Activated CD4-positive, alpha-beta memory T cell treated with anti-CD3 and anti-CD28 coated beads for 36 hours (primary cell): ENCODE data around the gene PRELP. TPM values are rescaled to one million over a fixed set of nuclear protein-coding genes. Genes with fewer than 3 reads are reported as not detected.

ENCODE experiments used
- CTCF ChIA-PET: fragments of 350-600 bp; sonication (Branson Sonifier 250); formaldehyde crosslinking; loops from one replicate; lab custom pipeline; 2021; ENCODE audit warnings: antibody characterized with exemption, inconsistent platforms; lab: Charles Lee
- POLR2A ChIA-PET: fragments of 350-600 bp; sonication (Branson Sonifier 250); formaldehyde crosslinking; loops from one replicate; lab custom pipeline; 2021; ENCODE audit warnings: antibody characterized with exemption; lab: Charles Lee
- DNase-seq: peaks from one replicate; pipeline ENCODE4 v3.0.0-alpha.2; 2020
- H3K27ac Mint-ChIP-seq: one replicate; pipeline ENCODE4 v1.8.0; 2021; ENCODE audit warnings: mixed read lengths
- H3K27me3 Mint-ChIP-seq: one replicate; pipeline ENCODE4 v1.8.0; 2021; ENCODE audit warnings: mixed read lengths
- H3K36me3 Mint-ChIP-seq: one replicate; pipeline ENCODE4 v1.8.0; 2021; ENCODE audit warnings: mixed read lengths
- H3K4me1 Mint-ChIP-seq: one replicate; pipeline ENCODE4 v1.8.0; 2021; ENCODE audit warnings: low read depth, mixed read lengths
- H3K4me3 Mint-ChIP-seq: one replicate; pipeline ENCODE4 v1.8.0; 2021; ENCODE audit warnings: mild to moderate bottlenecking, mixed read lengths
- H3K9me3 Mint-ChIP-seq: one replicate; pipeline ENCODE4 v1.8.0; 2021; ENCODE audit warnings: mixed read lengths
- intact Hi-C: fragments of 100-400 bp; cut with micrococcal nuclease; formaldehyde crosslinking; loops from one replicate; pipeline ENCODE4 v1.15.1; 2023
- total RNA-seq, 2 experiments: library from RNA; stranded (reverse); gene quantifications; one replicate each; pipeline ENCODE4 v1.2.3, GENCODE V29; 2021

The PRELP gene
- not detected for total RNA-seq

DNA sequence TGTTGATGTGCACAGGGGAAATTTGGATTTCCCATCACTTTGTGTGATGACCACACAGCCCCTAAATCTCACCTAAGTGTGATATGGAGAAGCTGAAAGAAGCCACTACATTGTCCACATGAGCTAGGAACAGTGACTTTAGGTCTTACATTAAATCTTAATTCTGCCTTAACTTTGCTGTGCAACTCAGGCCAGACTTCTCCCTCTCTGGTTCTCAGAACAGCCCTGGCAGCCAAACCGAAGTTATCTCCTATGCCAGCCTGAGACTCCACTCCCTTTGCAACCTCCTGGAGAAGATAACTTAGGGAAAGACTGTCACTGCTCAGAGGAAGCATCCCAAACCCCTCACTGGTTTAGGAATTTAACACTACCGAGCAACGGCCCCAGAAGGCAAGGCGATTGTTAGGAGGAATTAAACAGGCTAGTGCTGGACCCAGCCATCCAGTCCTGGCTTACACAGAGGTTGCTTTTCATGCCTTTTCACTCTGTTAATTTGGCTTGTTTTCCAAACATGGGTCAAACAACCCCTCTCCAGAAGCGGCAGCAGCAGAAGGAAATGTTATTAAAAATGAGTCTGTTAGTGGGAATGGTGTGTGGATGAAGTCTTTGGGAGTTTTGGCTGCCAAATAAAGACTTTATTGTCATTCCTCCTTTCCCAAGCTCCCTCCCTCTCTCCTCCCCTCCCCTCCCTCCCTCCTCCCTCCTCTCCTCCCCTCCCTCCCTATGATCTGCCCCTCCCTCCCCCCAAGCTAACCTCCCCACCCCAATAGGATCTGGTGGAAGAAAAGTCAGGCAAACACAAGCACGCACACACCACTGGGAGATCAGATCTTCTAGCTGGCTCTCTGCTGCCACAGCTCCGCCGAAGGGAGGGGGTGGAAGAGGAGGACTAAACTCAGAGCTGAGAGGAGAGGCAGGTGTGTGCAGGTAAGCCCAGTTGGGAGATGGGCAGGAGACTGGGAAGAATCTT is at the start of gene PRELP:
Gene PRELP, plus strand, starts transcription at position 795 of the 970 bp plus-strand sequence. CDS start 7,379 bp downstream, outside the sequence.
- Mint-ChIP-seq H3K36me3 (no peaks in the 10 kb centered on the region), H3K4me1 (no peaks in the 10 kb centered on the region), H3K9me3 (no peaks in the 10 kb centered on the region), H3K4me3 (no peak within 1 kb of the TSS), H3K27ac (no peak within 1 kb of the TSS), H3K27me3 (peaks cover 23% of the 10 kb centered on the region)
- ChIA-PET CTCF (interaction anchor here (0.9 to 3.1 kb wide), 3 partner anchors 12 to 208 kb away, joined by 3 to 22 read pairs (median 9); no protein-coding TSS in a partner anchor), POLR2A (no interaction called here)
- no peak for DNase-seq
- intact Hi-C loops: no loop called here

- Mint-ChIP-seq H3K4me3 (no peak overlapping the region), H3K4me1 (no peaks in the 10 kb centered on the region), H3K36me3 (no peaks in the 10 kb centered on the region), H3K9me3 (no peaks in the 10 kb centered on the region), H3K27me3 (peaks cover 24% of the 10 kb centered on the region), H3K27ac (no peak overlapping the region)
- ChIA-PET CTCF (interaction anchor here (1.5 kb wide), 1 partner anchor 84 kb away, joined by 5 read pairs; no protein-coding TSS in a partner anchor), POLR2A (no interaction called here)
- DNase-seq: no peak
- intact Hi-C loops: no loop called here
Observed at GRCh38 chr1:203426366-203426765, 49.2 kb upstream of the PRELP start.

DNA sequence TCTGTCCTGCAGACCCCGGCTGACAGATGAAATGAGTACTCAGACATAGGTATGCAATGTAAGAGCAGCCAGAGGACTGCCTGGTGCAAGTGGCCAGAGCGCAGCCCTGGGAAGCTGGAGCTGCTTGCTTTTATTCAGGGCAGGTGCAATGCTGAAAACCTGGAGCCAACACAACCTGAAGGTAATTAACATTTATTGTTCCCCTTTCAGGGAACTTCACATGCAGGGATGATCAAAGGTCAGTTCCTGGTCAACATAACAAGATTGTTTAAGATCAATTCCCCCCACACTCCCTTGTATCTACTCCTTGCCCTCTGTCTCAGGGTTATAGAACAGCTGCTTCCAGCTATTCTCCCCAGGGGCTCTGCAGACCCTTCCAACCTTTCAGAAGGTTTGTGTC is 48.7 kb upstream of the PRELP start:
- H3K9me3 Mint-ChIP-seq: no peaks in the 10 kb centered on the region
- intact Hi-C loops: no loop called here
- no peaks in the 10 kb centered on the region for H3K36me3 Mint-ChIP-seq
- no peaks in the 10 kb centered on the region for H3K4me1 Mint-ChIP-seq
- no peak for DNase-seq
- no peak overlapping the region for H3K4me3 Mint-ChIP-seq
- POLR2A ChIA-PET: no interaction called here
- H3K27me3 Mint-ChIP-seq: peaks cover 26% of the 10 kb centered on the region
- CTCF ChIA-PET: no interaction called here
- H3K27ac Mint-ChIP-seq: no peak overlapping the region

- H3K27ac Mint-ChIP-seq: no peak overlapping the region
- CTCF ChIA-PET: no interaction called here
- intact Hi-C loops: no loop called here
Observed at GRCh38 chr1:203427451-203427850, 48.2 kb upstream of the PRELP start.

DNA sequence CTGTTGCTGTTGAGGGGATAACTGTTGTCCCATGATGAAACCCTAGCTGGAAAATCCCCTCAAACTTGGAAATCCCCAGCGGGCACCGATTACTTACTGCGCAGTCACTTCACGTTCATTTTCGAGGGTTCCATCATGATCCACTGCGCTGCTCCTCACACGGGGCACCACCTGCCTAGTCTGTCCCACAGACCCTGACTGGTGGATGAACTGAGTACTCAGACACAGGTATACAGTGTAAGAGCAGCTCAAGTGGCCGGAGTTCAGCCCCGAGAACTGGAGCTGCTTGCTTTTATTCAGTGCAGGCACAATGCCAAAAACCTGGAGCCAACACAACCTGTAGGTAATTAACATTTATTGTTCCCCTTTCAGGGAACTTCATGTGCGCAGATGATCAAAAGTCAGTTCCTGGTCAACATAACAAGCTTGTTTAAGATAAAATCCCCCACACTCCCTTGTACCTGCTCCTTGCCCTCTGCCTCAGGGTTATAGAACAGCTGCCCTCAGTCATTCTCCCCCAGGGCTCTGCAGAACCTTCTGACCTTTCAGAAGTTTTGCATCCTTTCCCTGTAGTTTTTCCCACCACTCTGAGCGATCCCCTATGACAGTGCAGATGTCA is 46.5 kb upstream of the PRELP start:
- no peaks in the 10 kb centered on the region for H3K4me1 Mint-ChIP-seq
- peaks cover 27% of the 10 kb centered on the region for H3K27me3 Mint-ChIP-seq
- H3K4me3 Mint-ChIP-seq: no peak overlapping the region
- H3K9me3 Mint-ChIP-seq: no peaks in the 10 kb centered on the region
- POLR2A ChIA-PET: no interaction called here
- no peaks in the 10 kb centered on the region for H3K36me3 Mint-ChIP-seq
- intact Hi-C loops: no loop called here
- CTCF ChIA-PET: interaction anchor here (1.9 kb wide), 1 partner anchor 162 kb away, joined by 5 read pairs; no protein-coding TSS in a partner anchor
- H3K27ac Mint-ChIP-seq: no peak overlapping the region
- no peak for DNase-seq

More at GRCh38 chr1:203427451-203427850, 48.2 kb upstream of the PRELP start:
- POLR2A ChIA-PET: no interaction called here
- H3K36me3 Mint-ChIP-seq: no peaks in the 10 kb centered on the region
- H3K4me1 Mint-ChIP-seq: no peaks in the 10 kb centered on the region
- no peaks in the 10 kb centered on the region for H3K9me3 Mint-ChIP-seq
- DNase-seq: no peak
- peaks cover 28% of the 10 kb centered on the region for H3K27me3 Mint-ChIP-seq
- no peak overlapping the region for H3K4me3 Mint-ChIP-seq

- no peak overlapping the region for H3K27ac Mint-ChIP-seq
- ChIA-PET CTCF (no interaction called here), POLR2A (interaction anchor here (0.6 kb wide), 1 partner anchor 49 kb away, joined by 3 read pairs; no protein-coding TSS in a partner anchor)
- peaks cover 14% of the 10 kb centered on the region for H3K27me3 Mint-ChIP-seq
- H3K4me1 Mint-ChIP-seq: no peaks in the 10 kb centered on the region
- intact Hi-C loops: no loop called here
- H3K36me3 Mint-ChIP-seq: no peaks in the 10 kb centered on the region
- DNase-seq: no peak
- no peaks in the 10 kb centered on the region for H3K9me3 Mint-ChIP-seq
- H3K4me3 Mint-ChIP-seq: no peak overlapping the region
Observed at GRCh38 chr1:203435615-203436014, 40.0 kb upstream of the PRELP start.

- ChIA-PET CTCF (no interaction called here), POLR2A (no interaction called here)
- H3K4me3 Mint-ChIP-seq: no peak overlapping the region
Observed at GRCh38 chr1:203437696-203438315, 37.8 kb upstream of the PRELP start.

GRCh38 chr1:203439131-203439730 is 36.4 kb upstream of the PRELP start:
- H3K4me3 Mint-ChIP-seq: no peak overlapping the region
- ChIA-PET POLR2A (no interaction called here), CTCF (interaction anchor here (1.0 to 1.6 kb wide), 3 partner anchors 49 to 170 kb away, joined by 3 to 5 read pairs (median 3); no protein-coding TSS in a partner anchor)
- H3K4me1 Mint-ChIP-seq: no peaks in the 10 kb centered on the region
- intact Hi-C loops: no loop called here
- H3K9me3 Mint-ChIP-seq: no peaks in the 10 kb centered on the region
- no peak overlapping the region for H3K27ac Mint-ChIP-seq
- H3K36me3 Mint-ChIP-seq: no peaks in the 10 kb centered on the region
- peaks cover 13% of the 10 kb centered on the region for H3K27me3 Mint-ChIP-seq
- DNase-seq: no peak

More at GRCh38 chr1:203437696-203438315, 37.8 kb upstream of the PRELP start:
- DNase-seq: no peak
- intact Hi-C loops: no loop called here
- Mint-ChIP-seq H3K27me3 (peaks cover 14% of the 10 kb centered on the region), H3K36me3 (no peaks in the 10 kb centered on the region), H3K9me3 (no peaks in the 10 kb centered on the region), H3K4me1 (no peaks in the 10 kb centered on the region), H3K27ac (no peak overlapping the region)

GRCh38 chr1:203440771-203441170 is 34.8 kb upstream of the PRELP start:
- DNase-seq: no peak
- Mint-ChIP-seq H3K36me3 (no peaks in the 10 kb centered on the region), H3K4me3 (no peak overlapping the region), H3K9me3 (peaks cover 4% of the 10 kb centered on the region), H3K4me1 (no peaks in the 10 kb centered on the region), H3K27me3 (peaks cover 12% of the 10 kb centered on the region), H3K27ac (no peak overlapping the region)
- POLR2A ChIA-PET: no interaction called here
- CTCF ChIA-PET: interaction anchor here (0.9 to 1.3 kb wide), 3 partner anchors 47 to 173 kb away, joined by 3 read pairs; no protein-coding TSS in a partner anchor
- intact Hi-C loops: no loop called here

GRCh38 chr1:203441766-203442165 is 33.8 kb upstream of the PRELP start:
- Mint-ChIP-seq H3K4me1 (no peaks in the 10 kb centered on the region), H3K9me3 (peaks cover 4% of the 10 kb centered on the region), H3K27me3 (peaks cover 14% of the 10 kb centered on the region), H3K36me3 (no peaks in the 10 kb centered on the region), H3K27ac (no peak overlapping the region), H3K4me3 (no peak overlapping the region)
- DNase-seq: no peak
- CTCF ChIA-PET: interaction anchor here (1.6 kb wide), 1 partner anchor 174 kb away, joined by 4 read pairs; no protein-coding TSS in a partner anchor
- POLR2A ChIA-PET: no interaction called here
- intact Hi-C loops: no loop called here

DNA sequence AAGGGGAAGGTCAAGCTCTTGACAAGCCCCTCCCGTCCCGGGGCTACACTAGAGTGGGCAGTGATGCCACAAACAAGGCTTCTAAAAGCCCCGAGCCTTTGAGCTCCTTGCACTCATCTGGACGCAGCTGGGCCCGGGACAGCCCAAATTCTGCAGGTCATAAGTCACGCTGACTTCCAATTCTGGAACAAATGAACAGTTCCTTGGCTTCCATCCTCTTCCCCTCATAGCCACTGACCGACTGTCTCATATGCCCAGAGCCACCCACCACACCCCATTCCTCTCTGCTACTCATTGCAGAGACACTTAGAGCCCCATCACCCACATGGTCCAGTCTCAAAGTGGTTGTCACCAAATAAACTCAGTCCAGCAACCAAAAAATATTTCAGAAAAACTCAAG is 32.8 kb upstream of the PRELP start:
- POLR2A ChIA-PET: no interaction called here
- CTCF ChIA-PET: interaction anchor here (1.0 to 1.6 kb wide), 2 partner anchors 45 to 175 kb away, joined by 4 read pairs; no protein-coding TSS in a partner anchor
- Mint-ChIP-seq H3K9me3 (peaks cover 4% of the 10 kb centered on the region), H3K36me3 (no peaks in the 10 kb centered on the region), H3K27ac (no peak overlapping the region), H3K4me3 (no peak overlapping the region), H3K27me3 (peaks cover 14% of the 10 kb centered on the region), H3K4me1 (no peaks in the 10 kb centered on the region)
- no peak for DNase-seq
- intact Hi-C loops: no loop called here
